HG03469 (cell line): ENCODE results near the gene FMNL3.
A peak's percentile ranks its signal among the peaks of the same experiment; 100 is the strongest.

Experiments used
- ATAC-seq: cut with Tn5 transposase; IDR thresholded peaks from one replicate; pipeline ENCODE4 v1.9.1; 2021; ENCODE audit warnings: mild to moderate bottlenecking, moderate library complexity, moderate number of reproducible peaks; ENCODE audit not compliant: unreplicated experiment

FMNL3 gene

DNA sequence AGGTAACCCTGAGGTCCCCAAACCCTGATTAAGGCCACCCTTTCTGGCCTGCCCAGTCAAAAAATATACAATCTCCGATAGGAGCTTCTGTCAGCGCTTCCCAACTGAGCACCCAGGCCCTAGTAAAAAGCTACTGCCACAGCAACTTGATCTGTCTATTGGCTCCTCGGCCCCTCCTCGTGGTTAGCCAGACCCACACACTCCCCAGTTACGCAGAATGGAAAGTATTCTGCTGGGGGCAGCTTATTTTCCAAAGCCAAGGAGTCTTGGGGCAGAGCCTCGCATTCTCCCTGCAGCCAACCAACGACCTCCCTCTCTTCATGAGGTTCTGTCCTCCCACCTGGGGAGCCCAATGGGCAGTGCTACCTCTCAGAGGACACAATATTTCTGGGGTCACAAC lies 32.1 kb downstream of the FMNL3 start:
- ATAC-seq: no peak

DNA sequence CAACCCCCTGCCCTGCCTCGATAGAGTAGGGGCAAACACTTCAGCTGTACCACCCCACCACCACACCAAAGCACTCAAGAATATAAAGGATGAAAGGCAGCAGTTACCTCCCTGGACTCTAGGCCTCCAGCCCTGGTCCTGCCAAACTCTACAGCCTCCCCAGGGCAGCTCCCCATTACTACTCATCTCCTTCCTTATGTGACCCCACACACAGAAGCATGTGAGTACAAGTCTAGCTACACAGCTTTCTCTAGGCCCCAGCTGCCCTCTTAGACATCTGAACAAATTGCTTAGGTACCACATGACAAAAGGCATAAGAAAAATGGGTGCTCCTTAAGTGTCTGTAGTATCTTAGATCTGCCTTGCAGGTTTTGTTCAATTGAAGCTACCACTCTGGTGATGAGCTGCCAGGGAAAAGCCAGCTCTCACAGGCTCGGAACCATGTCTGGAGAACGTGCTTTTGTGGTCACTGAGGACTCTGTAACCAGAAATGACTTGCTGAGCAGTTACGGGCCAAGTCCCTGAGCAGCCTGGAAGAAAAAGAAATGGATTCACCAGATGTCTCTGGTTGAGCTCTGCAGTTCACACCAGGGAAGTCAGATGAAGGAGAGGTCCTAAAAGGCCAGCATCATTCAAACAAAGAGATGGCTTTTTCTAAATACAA lies 32.8 kb downstream of the FMNL3 start:
- no peak for ATAC-seq

DNA sequence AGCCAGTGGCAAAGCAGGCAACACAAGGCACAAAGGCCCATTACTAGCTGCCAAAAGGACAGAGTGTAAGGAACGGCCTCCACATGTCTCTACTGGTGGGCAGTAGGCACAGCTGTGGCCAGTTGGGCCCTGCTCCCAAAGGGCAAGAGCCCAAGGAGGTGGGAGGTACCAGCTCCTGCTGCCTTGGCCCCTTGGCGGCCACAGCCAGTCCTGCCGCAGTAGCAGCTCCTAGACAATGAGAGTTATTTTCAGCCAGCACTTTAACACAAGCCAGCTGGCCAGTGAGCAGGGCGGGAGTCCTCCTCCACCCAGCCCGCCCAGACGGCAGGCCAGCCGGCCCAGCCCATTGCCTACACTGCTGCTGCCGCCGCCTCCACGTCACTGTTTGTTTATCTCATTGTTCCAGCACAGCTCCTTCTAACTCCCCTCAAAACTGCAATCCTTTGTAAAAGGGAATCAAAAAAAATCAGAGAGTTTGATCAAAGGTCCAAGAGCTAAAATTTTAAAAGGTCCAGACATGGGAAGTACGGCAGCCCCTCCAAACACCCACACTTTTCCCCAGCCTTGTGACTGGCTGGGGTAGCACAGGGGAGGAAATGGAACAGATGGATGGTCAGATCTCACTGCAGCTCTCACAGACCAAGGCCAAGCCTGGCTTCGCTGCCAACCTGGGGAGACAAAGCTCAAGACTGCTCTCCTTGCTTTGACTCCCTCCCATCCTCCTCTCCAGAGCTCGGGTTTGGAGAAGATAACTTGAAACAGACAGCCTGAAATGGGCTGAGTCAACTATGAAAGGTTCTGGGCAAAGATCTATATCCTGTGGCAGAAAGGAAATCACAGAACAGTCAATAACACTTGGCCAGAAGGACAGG lies 33.5 kb downstream of the FMNL3 start:
- no peak for ATAC-seq

DNA sequence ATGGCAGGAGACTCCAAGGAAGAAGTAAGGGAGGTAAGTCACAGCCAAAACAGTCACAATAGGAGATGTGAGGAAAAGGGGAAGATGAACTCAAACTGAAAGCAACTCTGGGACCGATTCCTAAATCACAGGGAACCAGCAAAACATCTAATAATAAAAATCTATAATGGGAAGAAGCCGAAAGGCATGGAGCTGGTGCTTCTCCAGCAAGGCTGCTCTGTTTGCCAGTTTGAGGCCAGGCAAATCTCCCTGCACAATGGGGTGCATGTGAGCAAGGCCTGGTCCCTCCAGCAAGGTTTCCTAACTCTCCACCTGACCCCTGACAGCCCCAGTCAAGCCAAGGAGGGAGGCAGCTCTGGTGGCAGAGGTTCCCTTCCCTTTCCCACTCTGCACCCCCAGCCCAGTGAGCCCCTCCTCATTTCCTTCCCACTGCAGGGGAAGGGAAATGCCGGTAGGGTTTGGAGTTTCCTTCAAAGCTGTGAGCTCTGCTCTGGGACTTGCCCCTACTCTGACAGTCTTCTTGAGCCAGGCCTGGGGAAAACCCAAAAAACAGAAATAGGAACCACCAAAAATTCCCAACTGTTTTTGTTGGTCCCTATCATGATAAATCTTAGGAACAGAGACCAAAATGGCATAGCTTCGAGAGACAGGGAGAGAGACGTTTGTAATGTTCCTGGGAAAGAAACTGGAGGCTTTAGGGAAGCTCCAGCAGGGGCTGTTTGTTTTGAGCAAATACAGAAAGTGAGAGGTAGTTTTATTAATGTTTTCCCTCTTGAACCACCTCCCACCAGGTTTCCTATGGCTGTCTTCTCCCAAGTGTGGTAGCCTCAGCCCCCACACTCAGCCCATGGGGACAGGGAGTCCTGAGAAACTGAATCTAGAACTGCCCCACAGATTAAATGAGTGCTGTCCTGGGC lies 34.6 kb downstream of the FMNL3 start:
- ATAC-seq: no peak

DNA sequence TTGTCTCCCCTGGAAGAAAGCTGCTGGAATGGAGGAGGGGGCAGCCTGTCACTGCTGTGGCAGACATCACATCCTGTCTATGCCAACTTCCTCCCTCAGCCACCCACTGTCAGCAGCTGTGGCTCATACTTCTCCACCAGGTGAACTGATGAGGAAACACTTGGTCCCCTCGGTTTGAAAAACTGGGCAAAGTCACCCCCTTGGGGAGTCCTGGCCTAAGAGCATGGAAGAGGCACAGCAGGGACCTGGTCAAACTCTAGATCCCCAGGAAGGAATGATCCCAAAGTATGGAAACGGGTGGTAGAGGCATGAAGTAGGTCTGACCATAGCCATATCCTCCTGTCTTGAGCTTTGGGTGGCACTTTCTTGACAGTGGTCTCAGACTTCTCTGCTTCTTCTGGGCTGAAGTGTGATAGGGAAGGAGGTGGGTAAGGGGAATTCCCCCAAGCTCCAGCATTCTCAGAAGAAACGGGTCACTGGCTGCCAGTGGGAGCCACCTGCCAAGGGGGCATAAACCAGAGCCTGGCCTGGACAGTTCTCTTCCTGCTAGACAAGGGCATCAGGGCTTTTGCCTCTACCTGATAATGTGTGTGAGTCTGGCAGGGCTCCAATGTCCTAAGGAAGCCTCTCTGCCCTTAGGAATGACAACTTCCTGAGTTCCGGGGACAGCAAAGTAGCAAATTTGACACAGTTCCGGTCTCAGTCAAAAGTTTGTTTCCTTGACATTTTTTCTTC lies 36.0 kb downstream of the FMNL3 start:
- ATAC-seq: no peak

DNA sequence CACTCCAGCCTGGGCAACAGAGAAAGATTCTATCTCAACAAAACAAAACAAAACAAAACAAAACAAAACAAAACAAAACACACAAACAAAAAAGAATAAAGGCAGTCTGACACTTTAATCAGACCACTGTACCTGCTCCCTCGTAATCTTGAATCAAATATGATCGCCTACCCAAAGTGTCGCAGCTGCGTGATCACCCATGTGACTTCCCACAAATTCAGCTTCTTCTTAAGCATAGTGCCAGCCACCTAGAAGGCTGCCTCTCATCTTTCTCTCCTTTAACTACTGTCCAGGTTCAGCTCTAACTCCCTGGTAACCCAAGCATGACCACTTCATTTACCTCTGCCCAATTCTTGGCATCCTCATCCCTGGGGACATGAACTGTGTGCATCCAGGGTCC lies 37.4 kb downstream of the FMNL3 start:
- ATAC-seq: no peak

DNA sequence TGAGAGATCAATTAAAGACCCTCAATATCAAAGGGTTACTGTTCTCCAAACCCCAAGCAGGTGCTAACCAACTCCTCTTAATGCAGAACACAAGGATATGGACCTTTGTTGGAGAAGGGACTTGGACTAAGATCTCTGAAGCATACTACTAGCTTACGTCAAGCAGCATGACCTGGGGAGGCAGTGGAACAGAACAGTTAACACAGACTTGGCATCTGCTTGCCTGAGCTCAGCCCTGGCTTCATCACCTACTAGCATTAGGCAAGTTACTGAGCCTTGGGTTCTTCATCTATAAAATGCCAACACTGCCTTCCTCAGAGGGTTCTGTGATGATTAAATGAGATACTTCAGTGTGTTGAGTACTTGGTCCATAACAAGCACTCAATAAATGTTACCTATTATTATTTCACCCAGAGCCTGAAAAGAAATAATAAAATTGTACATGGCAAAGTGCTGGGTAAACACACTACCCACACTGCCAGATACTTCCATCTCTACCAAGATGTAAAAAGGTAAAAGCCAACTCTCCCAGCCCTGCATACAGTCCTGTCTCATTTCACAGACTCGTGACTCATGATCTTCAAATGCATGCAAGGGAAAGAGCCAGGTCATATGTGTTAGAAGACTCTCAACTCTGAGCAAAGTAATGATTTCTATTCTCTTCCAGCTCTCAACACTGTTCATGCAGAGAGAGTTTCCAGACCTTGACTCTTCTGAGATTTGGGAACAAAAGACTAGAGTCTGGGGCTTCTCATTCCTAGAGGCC lies 39.7 kb downstream of the FMNL3 start:
- no peak for ATAC-seq

DNA sequence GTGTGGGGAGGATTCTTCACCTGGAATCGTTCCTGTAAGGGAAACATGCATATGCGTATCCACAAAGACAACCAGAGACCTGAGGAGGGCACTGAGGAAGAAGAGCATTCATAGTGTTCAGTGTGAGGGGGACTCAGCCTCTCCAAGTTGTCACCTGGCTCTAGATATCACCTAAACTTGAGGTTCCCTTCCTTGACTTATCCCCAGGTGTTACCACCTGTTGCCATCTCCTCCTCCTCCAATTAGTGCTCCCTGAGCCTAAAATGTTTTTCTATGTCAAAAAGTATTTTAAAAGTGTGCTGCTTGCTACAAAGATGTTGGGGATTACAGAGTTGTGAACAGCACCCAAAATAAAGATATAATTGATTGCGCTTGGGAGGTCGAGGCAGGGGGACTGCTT lies 41.0 kb downstream of the FMNL3 start:
- no peak for ATAC-seq

DNA sequence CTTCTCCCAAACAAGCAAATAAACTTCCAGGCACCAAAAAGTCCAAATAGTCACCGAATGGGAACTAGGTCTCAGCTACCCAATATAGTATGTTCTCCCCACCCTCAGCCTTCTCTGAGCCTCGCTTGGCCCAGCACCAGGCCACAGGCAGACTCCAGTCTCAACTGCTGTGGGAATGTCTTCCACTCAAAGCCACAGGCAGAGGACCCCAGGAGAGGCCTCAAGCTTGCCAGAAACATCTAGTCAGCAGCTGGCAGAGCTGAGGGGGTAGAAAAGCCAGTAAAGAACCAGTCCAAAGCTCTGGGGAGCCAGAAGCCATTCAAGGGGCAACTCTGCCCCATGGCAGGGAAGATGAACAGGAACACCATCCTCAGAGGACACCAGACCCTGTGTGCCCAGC lies 41.8 kb downstream of the FMNL3 start:
- ATAC-seq: no peak

DNA sequence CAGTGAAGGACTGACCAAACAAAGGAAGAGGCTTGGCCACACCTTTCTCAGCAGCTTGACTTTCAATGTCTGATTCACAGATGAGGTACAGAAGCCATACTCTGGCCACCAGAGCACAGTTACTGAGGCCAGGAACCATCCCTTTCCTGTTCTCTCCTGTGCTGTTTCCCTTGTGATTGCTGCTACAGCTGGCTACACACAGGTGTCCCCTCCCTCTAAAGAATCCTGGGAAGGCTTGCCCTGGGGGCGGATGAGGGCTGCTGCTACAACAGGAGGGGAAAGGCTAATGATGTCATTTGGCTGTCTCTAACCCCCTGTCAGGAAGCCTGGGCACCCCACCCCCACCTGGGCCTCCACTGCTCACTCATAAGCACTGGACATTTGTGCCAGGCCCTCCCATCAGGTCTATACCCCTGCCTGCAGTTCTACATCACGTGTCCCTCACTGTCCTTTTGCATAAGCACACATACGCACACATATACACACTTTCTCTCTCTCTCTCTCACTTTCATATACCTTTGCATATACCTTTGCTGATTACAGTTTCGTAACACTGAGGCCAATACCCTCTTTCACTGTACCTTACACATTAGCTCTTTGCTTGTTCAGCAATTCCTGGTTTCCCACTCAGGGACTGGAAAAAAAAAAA lies 42.5 kb downstream of the FMNL3 start:
- ATAC-seq: peak; percentile 64

DNA sequence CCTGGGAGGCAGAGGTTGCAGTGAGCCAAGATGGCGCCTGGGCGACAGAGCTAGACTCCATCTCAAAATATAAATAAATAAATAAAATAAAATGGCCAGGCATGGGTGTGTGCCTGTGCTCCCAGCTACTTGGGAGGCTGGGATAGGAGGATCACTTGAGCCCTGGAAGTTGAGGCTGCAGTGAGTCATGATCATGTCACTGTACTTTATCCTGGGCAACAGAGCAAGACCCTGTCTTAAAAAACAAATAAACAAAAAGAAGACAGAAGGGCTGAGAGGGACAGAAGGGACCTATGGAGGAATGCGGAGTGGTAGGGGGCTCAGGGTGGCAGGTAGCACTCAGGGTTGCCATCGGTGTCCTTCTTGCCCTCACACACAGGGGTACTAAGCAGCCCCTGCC lies 43.0 kb downstream of the FMNL3 start:
- no peak for ATAC-seq

DNA sequence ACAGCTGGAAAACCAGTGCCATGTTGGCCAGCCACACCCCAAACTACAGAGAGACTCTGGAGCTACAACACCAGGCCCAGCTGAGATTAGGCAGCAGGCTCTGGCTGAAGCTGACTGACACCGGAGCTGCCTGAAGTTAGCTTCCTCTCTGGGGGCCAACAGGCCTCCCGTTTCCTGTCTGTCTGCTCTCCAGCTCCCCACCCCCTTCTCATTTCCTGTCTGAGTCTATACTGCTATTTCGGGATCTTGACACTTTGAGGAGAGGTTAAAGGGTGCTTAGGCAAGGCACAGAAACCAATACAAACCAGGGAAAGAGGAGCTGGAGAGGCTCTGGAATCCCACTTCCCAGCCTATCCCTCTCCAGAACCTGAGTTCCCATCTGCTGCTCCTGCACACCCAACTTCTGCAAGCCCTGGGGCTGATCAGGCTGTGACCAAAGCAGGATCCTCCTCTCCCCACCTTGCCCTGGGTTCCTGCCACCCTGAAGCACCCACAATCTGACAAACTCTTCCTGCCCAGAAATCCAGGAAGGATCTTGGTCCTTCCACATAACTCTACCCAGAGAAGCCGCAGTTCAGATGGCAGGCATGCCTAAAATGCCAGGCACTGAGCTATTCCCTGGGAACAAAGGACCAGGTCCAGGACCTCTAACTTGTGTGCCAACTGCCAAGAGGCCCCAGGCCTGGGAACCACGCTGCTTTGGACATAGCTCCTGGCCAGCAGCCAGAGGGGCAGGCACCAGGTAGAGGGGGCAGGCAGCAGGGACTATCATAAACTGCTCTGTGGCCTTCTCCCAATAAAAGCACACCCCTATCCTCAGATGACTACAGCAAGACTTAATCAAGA lies 44.0 kb downstream of the FMNL3 start:
- peak; percentile 40 for ATAC-seq

DNA sequence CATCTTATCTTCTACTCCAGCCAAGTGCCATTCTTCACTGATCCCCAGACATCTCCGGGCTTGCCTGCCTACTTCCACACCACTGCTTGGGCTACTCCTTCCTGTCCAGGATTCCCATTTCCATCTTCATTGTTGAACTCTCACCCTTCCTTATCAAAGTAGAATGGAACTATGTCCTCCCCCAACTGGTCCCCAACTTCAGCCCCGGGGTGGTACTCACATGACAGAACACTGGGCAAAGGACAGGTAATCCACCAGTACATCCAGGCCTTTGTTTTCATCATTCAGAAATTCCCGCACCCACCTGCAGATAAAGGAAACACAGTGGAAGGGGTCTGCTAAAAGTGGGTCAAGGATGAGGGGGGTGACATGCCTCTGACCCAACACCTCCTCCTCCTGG lies 45.5 kb downstream of the FMNL3 start:
- no peak for ATAC-seq

DNA sequence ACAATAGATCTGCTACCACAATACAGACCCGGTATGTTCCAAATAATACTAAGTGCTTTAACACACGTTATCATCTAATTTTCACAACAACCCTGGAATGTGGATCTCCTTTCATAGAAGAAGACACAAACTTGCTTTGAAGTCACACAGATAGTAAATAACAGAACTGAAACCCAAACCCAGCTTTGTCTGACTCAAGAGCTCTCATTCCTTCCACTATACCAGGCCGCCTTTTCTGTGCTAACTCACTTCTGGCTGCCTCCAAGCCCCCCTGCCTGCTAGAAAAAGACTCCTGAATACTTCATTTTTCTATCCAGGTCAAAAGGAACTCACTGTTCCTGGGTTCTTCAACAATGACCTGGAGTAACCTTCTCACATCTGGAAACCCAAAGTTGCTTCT lies 46.0 kb downstream of the FMNL3 start:
- no peak for ATAC-seq

DNA sequence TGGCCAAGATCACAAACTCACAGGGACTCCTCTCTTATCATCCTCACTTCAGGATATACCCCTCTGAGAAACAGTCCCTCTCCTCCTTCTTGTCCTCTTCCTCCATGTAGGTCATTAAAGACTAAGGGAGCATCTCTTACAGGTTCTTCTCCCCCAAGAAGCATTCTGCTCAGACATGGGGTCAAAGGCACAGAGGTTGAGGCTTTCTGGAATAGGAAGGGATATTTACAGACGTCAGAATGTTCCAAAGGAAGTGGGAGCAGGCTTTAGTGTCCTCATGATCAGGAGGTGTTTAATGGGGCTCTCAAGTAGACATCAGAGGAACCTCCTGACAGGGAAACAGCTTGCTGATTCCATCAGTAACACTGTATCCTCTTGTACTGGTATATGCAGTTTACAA lies 47.5 kb downstream of the FMNL3 start:
- no peak for ATAC-seq

DNA sequence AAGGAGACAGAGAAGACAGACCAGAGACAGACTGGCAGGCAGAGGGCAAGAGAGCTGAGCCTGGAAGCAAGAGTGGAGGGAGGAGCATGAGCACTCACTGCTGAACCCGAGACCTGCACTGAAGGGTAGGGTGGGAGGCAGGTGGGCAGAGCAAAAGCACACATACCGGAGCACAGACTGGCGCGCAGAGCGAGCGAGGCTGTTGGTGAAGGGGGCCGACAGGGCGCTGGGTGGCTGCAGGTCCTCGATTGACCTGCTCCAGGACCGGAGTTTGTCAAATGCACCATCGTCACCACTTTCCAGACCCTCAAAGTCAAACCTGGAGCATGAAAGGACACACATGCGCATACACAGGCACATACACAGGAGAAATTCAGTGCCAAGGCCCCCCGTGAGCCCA lies 48.9 kb downstream of the FMNL3 start:
- no peak for ATAC-seq

DNA sequence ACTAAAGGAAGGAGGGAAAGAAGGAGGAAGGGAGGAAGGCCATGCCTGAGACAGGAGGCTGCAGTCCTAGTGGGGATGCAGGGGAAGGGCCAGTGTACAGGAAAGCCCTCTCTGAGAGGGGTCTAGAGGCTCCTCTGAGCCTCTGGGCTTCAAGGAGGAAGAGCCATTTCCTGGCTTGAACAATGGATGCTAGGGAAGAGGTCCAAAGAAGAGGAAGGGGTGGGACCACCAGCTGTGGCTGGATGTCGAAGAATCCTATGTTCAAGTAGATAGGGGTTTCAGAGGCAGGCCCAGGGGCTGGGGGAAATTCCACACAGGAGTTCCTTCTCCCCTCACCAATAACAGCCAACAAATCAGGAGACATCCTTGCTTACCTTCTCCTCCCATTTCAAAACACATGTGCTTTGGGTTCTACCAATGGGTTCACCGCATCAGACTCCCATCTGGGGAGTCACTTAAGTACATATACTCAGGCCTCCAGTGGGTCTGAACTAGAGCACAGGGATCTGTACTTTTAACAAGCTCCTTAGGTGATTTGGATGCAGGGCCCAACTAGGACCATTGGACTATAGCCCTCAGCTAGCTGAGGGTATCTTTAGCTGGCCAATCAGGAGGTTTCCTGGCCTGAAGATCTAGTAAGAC lies 51.5 kb downstream of the FMNL3 start:
- ATAC-seq: no peak

DNA sequence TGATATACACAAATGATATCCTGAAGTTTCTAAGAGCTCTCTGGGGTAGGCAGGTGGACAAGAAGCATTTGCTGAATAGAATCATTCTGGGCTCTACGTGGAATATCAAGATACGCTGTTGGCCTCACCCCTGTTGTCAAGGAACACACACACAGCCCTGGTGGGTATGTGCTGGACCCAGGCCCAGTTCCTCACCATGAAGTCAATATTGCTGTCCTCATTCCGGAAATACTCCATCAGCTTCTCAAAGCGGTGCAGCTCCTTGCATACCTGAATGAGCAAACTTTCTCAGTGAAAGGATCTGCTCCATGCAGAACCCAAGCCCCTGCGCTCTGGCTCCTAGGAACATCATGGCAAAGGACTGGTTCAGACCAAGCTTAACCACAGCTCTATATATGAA lies 52.5 kb downstream of the FMNL3 start:
- no peak for ATAC-seq
